T-helper 2 cell (primary cell): ENCODE data around the gene KIF4A.
"Not testable (repeated sequence)": the region's sequence is repeated elsewhere in the genome, so short reads cannot be mapped to it uniquely, and the experiment has no call there.

Experiments used
- DNase-seq, 5 experiments: peaks; one replicate each; pipeline versions ENCODE4 v3.0.0 to v3.0.0-alpha.2; 2012 to 2022

The KIF4A gene

DNA sequence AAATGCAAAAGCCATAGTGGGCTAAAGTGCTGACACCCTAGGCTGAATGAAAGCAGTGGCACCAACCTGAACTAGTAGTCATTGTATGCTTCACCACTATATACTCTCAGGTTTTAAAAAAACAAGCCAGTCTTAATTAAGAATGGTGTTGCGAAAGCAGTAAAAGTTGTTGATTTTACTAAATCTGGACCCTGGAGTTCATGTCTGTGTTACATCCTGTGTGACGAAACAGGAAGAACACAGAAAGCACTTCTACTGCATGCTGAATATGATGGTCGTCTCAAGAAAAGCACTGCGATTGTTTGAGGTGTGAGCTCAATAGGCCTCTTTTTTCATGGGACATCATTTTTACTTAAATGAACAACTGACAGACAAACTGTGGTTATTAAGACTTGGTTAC lies 109.0 kb downstream of the KIF4A start:
- DNase-seq: peak in 2 of 5 experiments; percentile 48 to 62

DNA sequence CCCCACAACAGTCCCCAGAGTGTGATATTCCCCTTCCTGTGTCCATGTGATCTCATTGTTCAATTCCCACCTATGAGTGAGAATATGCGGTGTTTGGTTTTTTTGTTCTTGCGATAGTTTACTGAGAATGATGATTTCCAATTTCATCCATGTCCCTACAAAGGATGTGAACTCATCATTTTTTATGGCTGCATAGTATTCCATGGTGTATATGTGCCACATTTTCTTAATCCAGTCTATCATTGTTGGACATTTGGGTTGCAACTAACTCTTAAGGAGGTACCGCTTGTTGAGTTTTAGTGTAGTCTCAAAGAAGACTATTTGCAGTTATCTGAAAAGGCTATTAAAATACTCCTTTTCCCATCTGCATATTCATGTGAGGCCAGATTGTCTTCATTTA lies 110.3 kb downstream of the KIF4A start:
- not testable (repeated sequence) for DNase-seq

GRCh38 chrX:70402721-70403120 lies 112.8 kb downstream of the KIF4A start:
- DNase-seq: no peak

- DNase-seq: no peak
Observed at GRCh38 chrX:70405003-70405402, 115.1 kb downstream of the KIF4A start.

DNA sequence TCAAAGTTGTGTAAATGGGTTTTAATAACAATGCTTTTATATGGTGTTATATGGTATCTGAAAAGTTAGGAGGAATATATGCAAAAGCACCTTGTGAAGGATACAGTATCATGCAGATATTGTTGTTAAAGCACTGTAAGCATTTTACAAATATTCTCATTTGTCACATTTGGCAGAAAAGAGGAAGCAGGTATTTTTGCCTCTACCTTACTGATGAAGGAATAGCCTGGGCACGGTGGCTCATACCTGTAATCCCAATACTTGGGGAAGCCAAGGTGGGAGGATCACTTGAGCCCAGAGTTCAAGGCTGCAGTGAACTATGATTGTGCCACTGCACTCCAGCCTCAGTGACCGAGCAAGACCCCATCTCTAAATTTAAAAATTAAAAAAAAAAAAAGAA lies 121.0 kb downstream of the KIF4A start:
- DNase-seq: no peak

DNA sequence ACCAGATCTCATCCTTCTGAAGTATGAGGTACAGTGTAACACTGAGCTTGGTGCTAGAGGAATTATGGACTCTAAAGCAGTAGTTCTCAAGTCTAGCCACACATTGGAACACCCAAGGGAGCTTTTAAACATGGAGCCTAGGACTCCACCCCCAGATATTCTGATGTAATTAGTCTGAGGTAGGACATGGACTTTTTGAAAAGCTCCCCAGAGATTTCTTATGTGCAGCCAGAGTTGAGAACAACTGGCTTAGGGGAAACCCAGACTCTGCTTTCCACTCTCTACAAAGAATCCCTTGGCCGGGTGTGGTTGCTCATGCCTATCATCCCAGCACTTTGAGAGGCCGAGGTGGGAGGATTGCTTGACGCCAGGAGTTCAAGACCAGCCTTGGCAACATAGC lies 121.6 kb downstream of the KIF4A start:
- DNase-seq: no peak

DNA sequence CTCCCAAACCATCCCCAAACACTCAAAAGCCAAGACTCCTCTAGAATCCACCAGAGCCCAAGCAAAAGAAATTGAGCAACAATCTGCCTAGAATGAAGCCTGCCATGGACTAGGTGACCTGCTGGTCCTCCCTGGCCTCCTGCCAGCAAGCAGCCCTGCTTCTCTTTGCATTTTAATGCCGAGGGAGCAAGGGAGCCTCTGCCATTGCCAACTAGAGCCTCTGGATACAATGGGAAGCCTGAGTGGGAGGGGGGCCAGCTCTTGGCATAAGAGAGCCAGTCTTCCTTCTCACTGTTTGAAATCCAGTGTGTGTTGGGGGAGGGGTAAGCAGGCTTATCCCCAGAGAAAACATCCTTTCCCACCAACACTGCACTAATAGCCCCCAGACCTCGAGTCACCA lies 131.7 kb downstream of the KIF4A start:
- no peak for DNase-seq

GRCh38 chrX:70422851-70423341 lies 133.0 kb downstream of the KIF4A start, which contains the start of gene GDPD2:
GDPD2 (plus strand) TSS chrX:70423314; CDS start chrX:70424985, 1,671 bp downstream.
- peak in 1 of 5 experiments; percentile 10 for DNase-seq

- DNase-seq: no peak
Observed at GRCh38 chrX:70423936-70424675, 134.2 kb downstream of the KIF4A start.

GRCh38 chrX:70424801-70425200 lies 134.9 kb downstream of the KIF4A start:
- no peak for DNase-seq

DNA sequence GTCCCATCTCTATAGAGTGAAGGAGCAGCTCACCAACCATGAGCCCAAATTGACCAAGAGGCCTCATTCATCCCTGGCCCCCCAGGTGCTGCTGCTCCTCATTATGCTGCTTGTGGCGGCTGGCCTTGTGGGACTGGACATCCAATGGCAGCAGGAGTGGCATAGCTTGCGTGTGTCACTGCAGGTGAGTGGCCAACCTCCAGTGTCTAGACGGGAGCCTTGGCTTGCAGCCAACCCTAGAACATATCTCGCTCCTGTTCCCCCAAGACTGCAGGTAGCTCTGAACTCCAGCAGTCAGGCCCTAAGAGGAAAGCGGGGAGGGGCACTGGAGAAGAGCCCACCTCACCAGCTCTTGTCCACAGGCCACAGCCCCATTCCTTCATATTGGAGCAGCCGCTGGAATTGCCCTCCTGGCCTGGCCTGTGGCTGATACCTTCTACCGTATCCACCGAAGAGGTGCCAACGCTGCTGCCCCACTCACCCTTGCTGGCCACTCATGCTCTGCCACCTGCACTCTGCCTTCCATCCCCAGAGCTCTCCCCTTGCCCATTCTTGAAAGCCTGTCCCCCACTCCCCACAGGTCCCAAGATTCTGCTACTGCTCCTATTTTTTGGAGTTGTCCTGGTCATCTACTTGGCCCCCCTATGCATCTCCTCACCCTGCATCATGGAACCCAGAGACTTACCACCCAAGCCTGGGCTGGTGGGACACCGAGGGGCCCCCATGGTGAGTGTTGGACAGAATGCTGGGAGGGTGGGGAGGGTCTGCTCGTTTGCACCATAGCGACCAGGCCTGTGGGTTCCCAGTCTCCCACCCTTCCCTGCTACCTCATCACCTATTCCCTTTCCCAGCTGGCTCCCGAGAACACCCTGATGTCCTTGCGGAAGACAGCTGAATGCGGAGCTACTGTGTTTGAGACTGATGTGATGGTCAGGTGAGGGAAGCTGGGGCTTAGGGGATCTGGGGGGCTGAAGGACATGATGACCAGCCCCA lies 136.7 kb downstream of the KIF4A start:
- no peak for DNase-seq

DNA sequence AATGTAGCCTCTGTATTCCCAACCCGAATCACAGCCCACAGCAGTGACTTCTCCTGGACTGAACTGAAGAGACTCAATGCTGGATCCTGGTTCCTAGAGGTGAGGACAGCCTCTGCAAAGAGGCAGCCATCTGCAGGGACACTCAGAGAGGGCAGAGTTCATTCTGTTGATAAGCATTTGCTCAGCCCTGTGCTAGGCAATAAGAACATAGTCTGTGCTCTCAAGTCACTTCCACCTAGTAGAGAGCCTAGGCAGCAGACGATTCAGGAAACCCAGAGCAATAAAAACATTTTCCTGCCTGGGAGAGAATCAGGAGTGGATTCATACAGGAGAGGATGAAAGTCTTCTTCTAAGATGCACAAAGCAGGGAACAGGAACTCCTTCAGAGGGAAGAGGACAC lies 137.5 kb downstream of the KIF4A start:
- no peak for DNase-seq

DNA sequence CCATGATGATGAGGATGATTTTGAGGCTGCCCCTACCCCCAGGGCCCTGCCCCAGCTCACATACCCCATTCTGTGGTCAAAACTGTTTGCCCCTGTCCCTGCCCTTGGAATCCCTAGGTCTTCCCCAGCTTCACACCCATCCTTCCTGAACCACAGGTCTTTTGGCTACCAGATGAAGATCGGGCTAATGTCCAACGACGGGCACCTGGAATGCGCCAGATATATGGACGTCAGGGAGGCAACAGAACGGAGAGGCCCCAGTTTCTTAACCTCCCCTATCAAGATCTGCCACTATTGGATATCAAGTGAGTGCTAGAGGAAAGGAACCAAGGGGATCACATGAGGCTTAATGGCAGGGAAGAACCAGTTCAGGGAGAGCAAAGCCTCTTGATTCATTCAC lies 139.9 kb downstream of the KIF4A start:
- no peak for DNase-seq

DNA sequence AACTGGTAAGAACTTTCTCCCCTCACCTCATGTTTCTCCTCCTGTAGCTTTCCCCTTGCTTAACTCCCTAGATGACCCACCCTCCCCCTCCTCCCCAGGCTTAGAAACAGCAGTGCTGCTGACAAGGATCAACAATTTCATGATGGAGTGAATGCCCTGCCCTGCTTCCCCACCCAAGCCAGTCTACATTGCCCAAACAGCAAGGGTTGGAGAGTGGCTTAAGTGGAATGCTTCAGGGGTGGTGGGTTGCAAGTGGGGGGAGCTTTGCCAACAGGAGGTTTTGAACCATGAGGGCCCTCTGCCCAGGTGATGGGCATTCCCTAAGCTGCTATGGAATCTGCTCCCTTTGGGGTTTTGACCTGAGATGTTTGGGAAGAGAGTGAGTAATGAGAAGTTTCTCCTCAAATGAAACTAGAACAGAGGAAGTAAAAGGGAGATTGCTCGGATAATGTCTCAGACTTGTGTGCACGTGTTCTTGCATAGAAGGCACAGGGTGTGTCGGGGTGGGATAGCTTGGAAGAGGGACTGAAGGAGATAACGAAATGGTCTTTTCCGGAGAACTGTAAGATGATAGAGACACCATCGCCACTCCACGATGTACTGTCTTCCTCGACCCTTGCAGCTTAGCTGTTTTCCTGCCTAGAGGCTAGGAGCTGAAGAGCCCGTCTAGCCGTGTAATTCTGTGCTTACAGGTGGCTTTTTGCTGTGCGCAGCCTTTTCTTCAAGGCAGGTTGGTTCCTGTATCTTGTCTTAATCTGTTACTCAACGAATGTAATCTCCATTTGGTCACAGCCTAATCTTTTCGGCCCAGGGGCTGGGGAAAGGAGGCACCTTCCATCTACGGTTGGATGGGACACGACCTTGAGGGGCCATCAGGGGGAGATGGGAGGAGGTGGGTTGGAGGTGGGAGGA lies 143.3 kb downstream of the KIF4A start:
- no peak for DNase-seq

DNA sequence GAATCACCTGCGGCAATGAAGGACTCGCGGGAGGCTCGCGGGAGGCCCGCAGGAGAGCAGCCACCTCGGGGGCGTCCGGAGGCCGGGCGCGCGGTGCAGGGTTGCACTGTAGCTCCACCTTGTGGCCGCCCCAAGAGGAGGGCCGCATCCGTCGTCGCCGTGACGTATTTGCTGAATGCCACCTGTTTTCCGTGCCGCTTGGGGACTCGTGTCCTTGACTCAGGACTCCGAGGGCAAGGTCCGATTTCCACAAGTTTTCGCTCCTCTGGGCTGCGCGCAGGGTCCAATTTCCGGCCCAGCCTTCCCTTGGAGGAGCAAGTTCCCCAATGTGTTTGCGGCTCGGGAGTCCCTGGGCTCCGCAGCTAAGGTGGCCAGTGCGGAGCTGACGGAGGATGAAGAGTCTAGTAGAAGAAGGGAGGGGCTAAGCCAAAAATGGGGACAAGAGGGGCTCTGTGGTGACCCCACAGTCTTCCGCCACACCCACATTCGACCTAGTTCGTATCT lies 144.0 kb downstream of the KIF4A start:
- DNase-seq: peak; percentile 41 to 79 (median 66)

GRCh38 chrX:70434352-70434866 lies 144.5 kb downstream of the KIF4A start:
- DNase-seq: peak in 4 of 5 experiments; percentile 19 to 64 (median 43)

GRCh38 chrX:70434914-70435586 lies 145.1 kb downstream of the KIF4A start:
- DNase-seq: no peak

GRCh38 chrX:70436343-70436742 lies 146.4 kb downstream of the KIF4A start:
- no peak for DNase-seq

DNA sequence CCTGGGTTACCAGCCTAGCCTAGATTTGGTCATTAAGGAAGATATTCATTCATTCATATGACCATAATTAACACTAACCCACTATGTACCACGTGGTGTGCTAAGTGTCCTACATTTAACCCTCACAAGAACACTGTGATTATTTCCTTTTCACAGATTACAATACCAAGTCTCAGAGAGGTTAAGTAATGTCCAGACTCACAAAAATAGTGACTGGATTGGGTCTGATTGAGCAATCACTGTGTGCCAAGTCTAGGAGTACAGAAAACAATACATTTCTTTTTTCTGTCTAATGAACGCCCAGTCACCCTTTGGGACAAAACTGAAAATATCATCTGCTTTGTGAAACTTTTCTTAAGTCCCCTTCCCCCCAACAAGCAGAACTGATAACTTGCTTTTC lies 147.1 kb downstream of the KIF4A start:
- DNase-seq: no peak

DNA sequence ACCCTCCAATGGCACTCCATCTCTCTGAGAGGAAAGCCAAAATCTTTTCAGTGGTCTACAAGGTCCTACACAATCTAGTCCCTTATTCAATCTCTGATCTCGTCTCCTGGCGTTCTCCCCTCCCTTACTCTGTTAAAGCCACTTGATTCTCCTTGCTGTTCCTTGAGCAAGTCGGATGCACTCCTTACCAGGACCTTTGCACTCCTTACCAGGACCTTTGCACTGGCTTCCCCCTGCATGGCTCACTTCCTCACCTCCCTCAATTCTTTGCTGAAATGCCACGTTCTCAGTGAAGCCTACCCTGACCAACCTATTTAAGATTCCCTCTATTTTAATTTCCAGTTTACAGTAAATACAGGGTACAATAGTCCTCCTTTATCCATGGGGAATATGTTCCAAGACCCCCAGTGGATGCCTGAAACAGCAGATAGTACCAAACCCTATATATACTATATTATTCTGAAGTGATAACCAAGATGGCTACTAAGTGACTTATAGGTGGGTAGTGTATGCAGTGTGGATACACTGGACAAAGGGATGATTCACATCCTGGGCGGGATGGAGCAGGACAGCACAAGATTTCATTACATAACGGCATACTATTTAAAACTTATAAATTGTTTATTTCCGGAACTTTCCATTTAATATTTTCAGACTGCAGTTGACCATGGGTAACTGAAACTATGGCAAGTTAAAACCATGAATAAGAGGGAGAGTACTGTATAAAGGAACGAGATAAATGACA lies 148.2 kb downstream of the KIF4A start:
- DNase-seq: no peak
